AG10803 (cell line): ENCODE data around the gene RASA2.
A peak's percentile ranks its signal among the peaks of the same experiment; 100 is the strongest.
"Not testable (repeated sequence)": the region's sequence is repeated elsewhere in the genome, so short reads cannot be mapped to it uniquely, and the experiment has no call there.

Experiments used
- DNase-seq: peaks from one replicate; pipeline ENCODE4 v3.0.0; 2010; ENCODE audit warnings: low read depth
- H3K4me3 ChIP-seq: 2 replicates; pipeline ENCODE4 v1.5.1; 2011; ENCODE audit warnings: mild to moderate bottlenecking, low read length, control low read depth
- TF ChIP-seq, protein P1 (sequence below): conservative IDR thresholded peaks from 2 replicates; pipeline ENCODE4 v1.5.1; 2011; ENCODE audit warnings: mild to moderate bottlenecking, low read length, control low read depth, inconsistent platforms

The RASA2 gene

GRCh38 chr3:141476033-141476432 is 10.8 kb upstream of the RASA2 start:
- TF ChIP-seq, protein P1, sequence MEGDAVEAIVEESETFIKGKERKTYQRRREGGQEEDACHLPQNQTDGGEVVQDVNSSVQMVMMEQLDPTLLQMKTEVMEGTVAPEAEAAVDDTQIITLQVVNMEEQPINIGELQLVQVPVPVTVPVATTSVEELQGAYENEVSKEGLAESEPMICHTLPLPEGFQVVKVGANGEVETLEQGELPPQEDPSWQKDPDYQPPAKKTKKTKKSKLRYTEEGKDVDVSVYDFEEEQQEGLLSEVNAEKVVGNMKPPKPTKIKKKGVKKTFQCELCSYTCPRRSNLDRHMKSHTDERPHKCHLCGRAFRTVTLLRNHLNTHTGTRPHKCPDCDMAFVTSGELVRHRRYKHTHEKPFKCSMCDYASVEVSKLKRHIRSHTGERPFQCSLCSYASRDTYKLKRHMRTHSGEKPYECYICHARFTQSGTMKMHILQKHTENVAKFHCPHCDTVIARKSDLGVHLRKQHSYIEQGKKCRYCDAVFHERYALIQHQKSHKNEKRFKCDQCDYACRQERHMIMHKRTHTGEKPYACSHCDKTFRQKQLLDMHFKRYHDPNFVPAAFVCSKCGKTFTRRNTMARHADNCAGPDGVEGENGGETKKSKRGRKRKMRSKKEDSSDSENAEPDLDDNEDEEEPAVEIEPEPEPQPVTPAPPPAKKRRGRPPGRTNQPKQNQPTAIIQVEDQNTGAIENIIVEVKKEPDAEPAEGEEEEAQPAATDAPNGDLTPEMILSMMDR = no peak
- DNase-seq = no peak
- no peak overlapping the region for H3K4me3 ChIP-seq

- H3K4me3 ChIP-seq = no peak overlapping the region
- DNase-seq = peak; percentile 72
- TF ChIP-seq, protein P1 = no peak
Observed at GRCh38 chr3:141477224-141477623, 9.6 kb upstream of the RASA2 start.

DNA sequence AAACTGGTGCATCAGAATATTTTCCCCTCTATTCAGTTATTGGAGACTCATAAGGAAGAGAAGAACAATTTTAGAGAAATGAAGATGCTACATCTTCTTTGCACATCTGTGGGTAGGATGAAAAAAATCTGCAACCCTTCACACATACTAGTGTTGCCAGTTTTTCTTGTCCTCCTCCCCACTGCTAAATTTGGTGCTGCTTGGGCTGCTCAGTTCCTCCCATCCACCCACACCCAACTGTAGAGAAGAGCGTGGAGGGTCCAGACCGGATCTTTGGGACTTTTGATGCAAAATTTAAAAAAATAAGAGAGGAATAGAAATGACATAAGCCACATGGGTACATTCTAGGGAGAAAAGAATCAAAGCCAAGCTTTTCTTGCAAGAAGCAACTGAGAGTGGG is 8.7 kb upstream of the RASA2 start:
- TF ChIP-seq, protein P1 = no peak
- H3K4me3 ChIP-seq = no peak overlapping the region
- DNase-seq = no peak

DNA sequence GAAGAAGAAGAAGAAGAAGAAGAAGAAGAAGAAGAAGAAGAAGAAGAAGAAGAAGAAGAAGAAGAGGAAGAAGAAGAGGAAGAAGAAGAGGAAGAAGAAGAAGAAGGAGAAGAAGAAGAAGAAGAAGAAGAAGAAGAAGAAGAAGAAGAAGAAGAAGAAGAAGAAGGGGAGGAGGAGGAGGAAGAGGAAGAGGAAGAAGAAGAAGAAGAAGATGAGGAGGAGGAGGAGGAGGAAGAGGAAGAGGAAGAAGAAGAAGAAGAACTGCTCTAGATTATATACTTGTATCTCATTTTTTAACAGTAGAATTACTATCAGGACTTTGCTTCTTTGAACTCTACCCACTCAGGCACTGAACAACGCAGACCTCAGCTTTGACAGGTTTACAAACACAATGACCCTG is 8.0 kb upstream of the RASA2 start:
- DNase-seq, H3K4me3 ChIP-seq: not testable (repeated sequence)

DNA sequence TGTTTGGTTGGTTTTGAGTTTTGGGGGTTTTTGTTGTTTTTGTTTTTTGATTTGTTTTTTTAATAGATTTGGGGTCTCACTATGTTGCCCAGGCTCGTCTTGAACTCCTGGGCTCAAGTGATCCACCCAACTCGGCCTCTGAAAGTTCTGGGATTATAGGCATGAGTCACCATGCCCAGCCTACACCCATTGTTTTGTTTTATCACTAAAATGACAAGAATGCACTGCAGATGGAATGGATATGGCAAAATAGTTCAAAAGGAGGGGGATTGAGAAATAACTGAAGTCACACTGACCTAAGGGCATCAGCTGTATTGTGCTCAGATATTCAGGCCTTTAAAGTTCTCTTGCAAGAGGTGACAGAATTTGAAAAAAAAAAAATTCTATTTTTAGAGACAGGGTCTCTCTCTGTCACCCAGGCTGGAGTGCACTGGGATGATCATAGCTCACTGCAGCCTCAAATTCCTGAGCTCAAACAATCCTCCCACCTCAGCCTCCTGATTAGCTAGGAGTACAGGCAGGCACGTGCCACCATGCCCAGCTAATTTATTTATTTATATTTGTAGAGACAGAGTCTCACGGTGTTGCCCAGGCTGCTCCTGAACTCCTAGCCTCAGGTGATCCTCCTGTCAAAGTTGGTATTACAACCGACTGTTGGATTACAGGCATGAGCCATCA is 4.4 kb upstream of the RASA2 start:
- TF ChIP-seq, protein P1 = no peak
- peak; percentile 94 for DNase-seq
- no peak overlapping the region for H3K4me3 ChIP-seq

GRCh38 chr3:141484701-141485287 is 2.0 kb upstream of the RASA2 start:
- no peak for DNase-seq
- H3K4me3 ChIP-seq = no peak overlapping the region
- TF ChIP-seq, protein P1 = no peak

GRCh38 chr3:141485641-141486495 is 959 bp upstream of the RASA2 start:
- TF ChIP-seq, protein P1 = no peak
- DNase-seq = peak; percentile 87
- H3K4me3 ChIP-seq = peak overlapping the region; percentile 60
